SJSA1 (cell line): Measurements from ENCODE around the gene ANXA1. TPM values are rescaled to one million over a fixed set of nuclear protein-coding genes. Genes with fewer than 3 reads are reported as not detected.
"Not testable (repeated sequence)": the region's sequence is repeated elsewhere in the genome, so short reads cannot be mapped to it uniquely, and the experiment has no call there.

Experiments used
- DNase-seq, 2 experiments: peaks; one replicate each; pipeline ENCODE4 v3.0.0-alpha.2; 2015 to 2020; ENCODE audit warnings: low spot score in 2 of 2, low read depth in 1 of 2
- H3K27ac ChIP-seq: fragments of 250-450 bp; sonication (Bioruptor Pico); 2 replicates; pipeline ENCODE4 v1.5.1; 2020; ENCODE audit warnings: mild to moderate bottlenecking, moderate library complexity
- H3K27me3 ChIP-seq: fragments of 250-450 bp; sonication (Bioruptor Pico); replicated peaks from 2 replicates; pipeline ENCODE4 v1.5.1; 2020; ENCODE audit warnings: mild to moderate bottlenecking, moderate library complexity
- H3K36me3 ChIP-seq: fragments of 250-450 bp; sonication (Bioruptor Pico); 2 replicates; pipeline ENCODE4 v1.5.1; 2020; ENCODE audit warnings: mild to moderate bottlenecking
- H3K4me1 ChIP-seq: fragments of 250-450 bp; sonication (Bioruptor Pico); replicated peaks from 2 replicates; pipeline ENCODE4 v1.6.1; 2021; ENCODE audit warnings: mild to moderate bottlenecking
- H3K4me3 ChIP-seq: fragments of 250-450 bp; sonication (Bioruptor Pico); 2 replicates; pipeline ENCODE4 v1.5.1; 2020; ENCODE audit warnings: mild to moderate bottlenecking
- H3K9me3 ChIP-seq: fragments of 250-450 bp; sonication (Bioruptor Pico); replicated peaks from 2 replicates; pipeline ENCODE4 v1.5.1; 2020; ENCODE audit warnings: mild to moderate bottlenecking
- total RNA-seq: library from RNA; depleted of rRNA; stranded (reverse); fragments of >200 nt; shearing (Covaris generic); gene quantifications from 2 replicates; pipeline ENCODE4 v1.2.3, GENCODE V29; 2014

Gene ANXA1
- total RNA-seq, 1 experiment from 2014 or later = 934 TPM

DNA sequence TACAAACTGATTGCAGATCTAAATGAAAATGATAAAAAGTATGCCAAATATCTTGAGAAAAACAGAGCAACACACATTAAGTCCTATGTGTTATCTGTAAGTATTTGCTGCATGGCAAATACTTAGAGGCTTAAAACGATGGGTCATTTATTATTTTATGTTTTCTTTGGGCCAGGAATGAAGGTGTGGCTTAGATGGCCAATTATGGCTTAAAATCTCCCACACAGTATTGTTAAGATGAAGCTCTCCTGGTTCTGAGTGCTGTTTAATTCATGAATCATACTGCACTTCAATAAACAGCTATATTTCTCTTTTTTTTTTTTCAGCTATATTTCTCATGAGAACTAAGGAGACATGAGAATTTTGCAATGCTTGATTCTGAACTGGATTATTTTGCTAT is 39.4 kb downstream of the ANXA1 start:
- H3K36me3 ChIP-seq, H3K4me1 ChIP-seq, H3K9me3 ChIP-seq, DNase-seq, H3K27ac ChIP-seq, H3K4me3 ChIP-seq, H3K27me3 ChIP-seq: not testable (repeated sequence)

DNA sequence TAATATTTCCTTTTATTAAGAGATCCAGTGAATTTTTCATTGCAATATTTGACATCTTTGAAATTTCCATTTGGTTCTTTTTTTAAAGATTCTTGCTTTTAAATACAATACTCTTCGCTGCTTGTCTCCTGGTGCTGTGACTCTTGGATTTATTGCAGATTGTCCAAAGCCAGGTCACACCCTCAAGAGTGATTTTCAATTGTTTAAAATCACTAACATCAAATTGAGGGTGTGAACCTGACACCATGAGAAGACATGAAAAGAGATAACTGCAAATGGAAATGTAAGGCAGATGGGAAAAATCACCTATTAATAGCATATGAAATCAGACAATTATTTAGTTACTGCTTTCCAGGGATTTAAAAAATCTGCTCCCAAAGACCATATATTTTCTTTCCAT is 42.6 kb downstream of the ANXA1 start:
- H3K9me3 ChIP-seq = no peaks in the 10 kb centered on the region
- no peaks in the 10 kb centered on the region for H3K4me1 ChIP-seq
- DNase-seq = no peak
- H3K4me3 ChIP-seq = no peak overlapping the region
- no peaks in the 10 kb centered on the region for H3K27me3 ChIP-seq
- no peaks in the 10 kb centered on the region for H3K36me3 ChIP-seq
- no peak overlapping the region for H3K27ac ChIP-seq

DNA sequence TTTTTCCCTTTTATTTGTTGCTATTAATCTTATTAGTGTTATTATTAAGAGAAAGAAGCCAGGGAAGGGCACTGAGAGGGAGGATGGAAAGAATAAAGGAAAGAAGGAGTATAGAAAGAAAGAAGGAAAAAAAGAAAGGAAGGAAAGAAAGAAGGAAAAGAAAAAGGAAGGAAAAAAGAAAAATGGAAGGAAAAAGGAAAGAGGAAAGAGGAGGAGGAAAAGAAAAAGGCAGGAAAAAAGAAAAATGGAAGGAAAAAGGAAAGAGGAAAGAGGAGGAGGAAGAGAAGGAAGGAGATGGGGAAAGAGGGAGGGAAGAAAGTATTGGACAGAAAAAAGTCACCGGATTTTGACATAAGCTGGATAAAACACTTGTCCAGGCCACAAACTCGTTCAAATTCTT is 47.8 kb downstream of the ANXA1 start:
- Histone ChIP-seq H3K27ac (no peak overlapping the region), H3K9me3 (no peaks in the 10 kb centered on the region)
- no peak for DNase-seq

DNA sequence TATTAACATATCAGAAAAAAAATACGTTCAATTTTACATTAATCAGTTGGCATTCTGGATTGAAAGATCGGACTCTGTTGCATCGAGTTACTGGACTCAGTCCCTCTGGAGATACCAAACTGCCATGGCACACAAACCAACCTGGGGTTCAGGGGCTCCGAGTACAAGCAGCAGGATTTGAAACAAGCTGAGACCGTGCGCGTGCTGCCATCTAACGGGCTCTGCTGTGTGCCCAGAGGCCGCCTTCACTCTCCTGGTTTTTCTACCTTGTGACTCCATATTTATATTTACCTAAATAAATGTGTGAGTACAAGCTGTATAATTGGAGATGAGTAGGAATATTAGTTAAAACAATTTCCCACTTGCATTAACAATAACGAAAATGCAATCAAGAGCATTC is 48.2 kb downstream of the ANXA1 start:
- no peaks in the 10 kb centered on the region; the same call in 1 of the 2 replicates for H3K27me3 ChIP-seq
- no peaks in the 10 kb centered on the region for H3K36me3 ChIP-seq
- no peaks in the 10 kb centered on the region for H3K9me3 ChIP-seq
- no peak for DNase-seq
- no peaks in the 10 kb centered on the region for H3K4me1 ChIP-seq
- no peak overlapping the region for H3K27ac ChIP-seq
- no peak overlapping the region for H3K4me3 ChIP-seq

More for the DNA sequence above, 47.8 kb downstream of the ANXA1 start:
- H3K27me3 ChIP-seq = no peaks in the 10 kb centered on the region; the same call in 1 of the 2 replicates
- no peak overlapping the region for H3K4me3 ChIP-seq
- no peaks in the 10 kb centered on the region for H3K36me3 ChIP-seq
- no peaks in the 10 kb centered on the region for H3K4me1 ChIP-seq

DNA sequence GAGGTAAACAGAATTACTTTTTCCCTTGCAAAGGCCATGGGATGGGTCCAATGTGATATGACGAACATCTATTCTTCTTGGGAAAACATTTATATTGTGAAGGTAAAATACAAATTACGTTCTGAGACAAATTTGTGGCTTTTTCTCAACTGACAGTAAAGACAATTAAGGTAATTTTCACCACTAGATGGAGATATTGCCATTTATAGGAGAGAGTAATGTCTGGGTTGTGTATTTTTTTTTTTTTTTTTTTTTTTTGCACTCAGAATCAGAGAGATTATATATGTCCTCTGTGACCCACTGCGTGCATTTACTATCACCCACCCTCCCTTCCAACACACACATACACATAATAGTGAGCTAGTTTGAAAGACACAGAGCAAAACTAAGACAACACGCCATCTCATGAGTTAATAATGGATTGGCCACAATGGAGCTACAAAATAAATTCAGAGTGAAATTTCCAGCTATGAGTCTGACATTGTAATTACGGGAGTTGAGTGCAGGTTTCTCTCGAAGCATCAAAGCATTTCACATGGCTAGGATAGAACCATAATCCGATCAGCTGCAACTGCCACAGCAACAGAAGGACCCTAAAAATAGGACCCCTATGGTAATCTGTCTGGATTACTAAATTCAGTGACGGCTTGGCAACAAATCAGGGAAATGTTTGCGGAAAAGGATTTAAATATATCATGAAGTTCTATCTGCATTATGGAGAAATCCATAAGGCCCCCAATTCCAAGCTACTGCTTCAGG is 49.2 kb downstream of the ANXA1 start:
- Histone ChIP-seq H3K27ac (no peak overlapping the region), H3K27me3 (no peaks in the 10 kb centered on the region; the same call in 1 of the 2 replicates), H3K36me3 (no peaks in the 10 kb centered on the region), H3K4me1 (no peaks in the 10 kb centered on the region), H3K9me3 (no peaks in the 10 kb centered on the region), H3K4me3 (no peak overlapping the region)
- DNase-seq = peak in 1 of 2 experiments; percentile 27

DNA sequence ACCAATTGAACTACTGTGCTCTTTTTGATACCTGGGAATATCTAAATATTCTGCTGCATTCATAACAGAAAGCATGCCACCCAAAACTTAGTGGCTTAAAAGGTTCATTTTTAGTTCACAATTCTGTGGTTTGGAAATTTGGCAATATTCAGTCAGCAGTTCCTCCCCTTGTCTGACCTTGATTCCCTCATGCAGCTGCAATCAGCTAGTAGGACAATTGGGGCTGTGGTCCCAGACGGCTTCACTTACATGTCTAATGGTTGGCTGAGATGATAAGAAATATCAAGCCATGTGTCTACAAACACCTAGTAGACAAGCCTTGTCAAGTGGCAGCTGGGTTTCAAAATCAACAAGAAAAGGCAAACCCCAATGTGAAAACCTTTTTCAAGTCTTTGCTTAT is 51.3 kb downstream of the ANXA1 start:
- Histone ChIP-seq H3K4me1 (no peaks in the 10 kb centered on the region), H3K9me3 (no peaks in the 10 kb centered on the region), H3K4me3 (no peak overlapping the region), H3K27ac (no peak overlapping the region), H3K36me3 (no peaks in the 10 kb centered on the region), H3K27me3 (no peaks in the 10 kb centered on the region; the same call in 1 of the 2 replicates)
- DNase-seq = no peak

DNA sequence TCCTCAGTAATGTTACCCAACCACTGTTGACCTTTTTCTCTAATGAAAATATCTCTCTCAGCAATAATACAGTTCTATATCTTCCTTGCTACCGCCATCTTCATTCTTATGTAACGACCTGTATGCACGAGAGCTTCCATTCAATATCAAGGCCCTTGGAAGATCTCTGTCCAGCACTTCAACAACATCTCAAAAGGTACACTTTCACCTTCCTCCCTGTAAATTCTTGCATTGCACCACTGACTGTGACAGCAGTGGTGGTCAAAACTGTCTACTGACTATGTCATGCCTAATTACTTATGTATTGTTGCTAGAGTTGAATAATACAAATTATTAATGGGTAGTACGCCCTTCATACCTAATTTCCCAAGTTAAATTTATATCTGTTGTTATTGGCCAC is 53.3 kb downstream of the ANXA1 start:
- DNase-seq = no peak
- Histone ChIP-seq H3K4me1 (no peaks in the 10 kb centered on the region), H3K27me3 (no peaks in the 10 kb centered on the region; the same call in 1 of the 2 replicates), H3K9me3 (no peaks in the 10 kb centered on the region), H3K4me3 (no peak overlapping the region), H3K36me3 (no peaks in the 10 kb centered on the region), H3K27ac (no peak overlapping the region)

DNA sequence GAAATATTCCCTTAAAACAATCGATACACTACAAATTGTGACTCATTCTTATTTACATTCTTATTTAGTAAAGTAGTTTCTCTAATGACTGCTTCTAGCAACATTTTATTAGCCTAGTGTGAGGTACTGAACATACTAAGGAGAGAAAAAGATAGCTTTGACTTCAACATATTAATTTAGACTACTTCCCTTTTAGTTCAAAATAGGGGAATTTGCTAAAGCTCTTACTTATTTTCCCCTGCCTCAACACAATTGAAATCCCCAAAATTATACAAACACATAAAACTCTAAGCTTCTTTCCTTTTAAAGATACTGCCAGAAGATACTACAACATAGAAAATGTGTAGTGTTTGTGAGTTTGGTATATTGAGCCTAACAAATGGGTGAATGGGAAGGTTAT is 55.2 kb downstream of the ANXA1 start:
- Histone ChIP-seq H3K4me3 (no peak overlapping the region), H3K9me3 (no peaks in the 10 kb centered on the region), H3K4me1 (no peaks in the 10 kb centered on the region), H3K27ac (no peak overlapping the region), H3K36me3 (no peaks in the 10 kb centered on the region), H3K27me3 (no peaks in the 10 kb centered on the region; the same call in 1 of the 2 replicates)
- DNase-seq = no peak

DNA sequence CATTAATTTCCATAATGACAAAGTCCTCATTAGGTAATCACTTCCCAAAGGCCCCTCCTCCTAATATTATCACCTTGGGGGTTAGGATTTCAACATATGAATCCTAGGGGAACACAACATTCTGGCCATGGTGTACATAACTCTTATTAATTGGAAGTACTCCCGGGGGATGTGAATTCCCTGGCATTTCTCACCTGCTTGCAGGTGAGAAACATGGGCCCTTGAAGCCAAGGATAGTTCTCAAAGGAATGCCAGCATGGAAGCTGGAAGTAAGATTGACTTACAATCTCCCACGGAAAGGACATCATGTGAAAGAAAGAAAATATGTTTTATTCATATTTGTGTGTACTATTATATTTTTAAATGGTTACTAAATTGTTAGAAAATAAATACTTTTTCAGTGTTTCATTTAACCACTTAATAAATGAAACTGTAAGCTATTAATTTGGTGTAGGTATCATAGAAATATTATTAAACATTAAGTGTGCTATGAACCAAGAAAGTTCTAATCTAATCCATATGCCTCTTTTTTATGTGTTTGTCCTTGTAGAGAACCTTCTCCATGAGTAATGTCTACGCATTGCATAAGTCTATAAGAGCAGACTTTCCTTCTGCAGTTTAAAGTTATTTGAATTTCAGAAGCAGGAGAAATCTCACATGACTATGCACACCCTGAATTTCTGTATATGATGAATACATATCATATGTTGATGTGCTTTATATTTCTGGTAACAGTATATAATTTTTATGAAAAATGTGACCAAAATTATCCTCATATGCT is 59.4 kb downstream of the ANXA1 start:
- DNase-seq = no peak
- Histone ChIP-seq H3K4me1 (no peaks in the 10 kb centered on the region), H3K27ac (no peak overlapping the region), H3K4me3 (no peak overlapping the region), H3K36me3 (no peaks in the 10 kb centered on the region), H3K27me3 (0 out of 2 replicates have a peak, but pooled peaks cover 5% of the 10 kb centered on the region), H3K9me3 (no peaks in the 10 kb centered on the region)

DNA sequence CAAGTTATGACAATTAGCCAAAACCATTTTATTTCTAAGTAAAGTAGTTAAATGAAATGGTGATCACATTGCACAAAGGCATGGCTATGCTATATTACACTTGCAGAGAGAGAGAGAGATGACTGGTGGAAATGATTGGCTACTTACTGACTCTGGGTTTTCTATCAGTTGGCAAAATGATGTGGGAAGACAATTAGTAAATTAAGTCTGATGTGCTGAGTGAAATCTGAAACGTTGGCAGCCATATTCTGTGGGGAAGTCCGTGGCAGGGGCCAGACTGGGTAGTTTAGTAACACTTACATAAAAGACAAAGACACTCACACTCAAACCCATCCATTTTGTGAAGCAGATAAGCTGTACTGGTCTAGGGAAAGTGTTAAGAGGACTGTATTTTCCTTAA is 61.6 kb downstream of the ANXA1 start:
- H3K36me3 ChIP-seq = no peaks in the 10 kb centered on the region
- H3K4me3 ChIP-seq = no peak overlapping the region
- H3K27me3 ChIP-seq = 0 out of 2 replicates have a peak, but pooled peaks cover 7% of the 10 kb centered on the region
- no peak overlapping the region for H3K27ac ChIP-seq
- H3K9me3 ChIP-seq = no peaks in the 10 kb centered on the region
- no peak for DNase-seq
- H3K4me1 ChIP-seq = no peaks in the 10 kb centered on the region

DNA sequence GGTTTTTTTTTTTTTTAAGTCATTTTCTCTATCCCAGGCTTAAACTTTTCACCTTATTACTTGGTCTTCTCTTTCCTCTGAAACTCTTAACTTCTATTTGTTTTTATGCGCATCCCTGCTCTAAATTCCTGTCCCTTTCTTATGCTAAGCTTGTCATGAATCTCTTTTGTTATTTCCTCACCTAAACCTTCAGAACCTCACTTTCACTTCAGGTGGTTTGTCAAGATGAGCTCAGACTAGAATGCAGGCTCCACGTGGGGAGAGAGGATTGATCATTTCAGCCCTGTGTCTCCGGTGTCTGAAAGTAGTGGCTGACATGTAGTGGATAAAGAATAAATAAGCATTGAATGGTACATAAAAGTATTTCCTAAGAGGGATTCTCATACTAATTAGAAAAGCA is 63.6 kb downstream of the ANXA1 start:
- Histone ChIP-seq H3K27me3 (0 out of 2 replicates have a peak, but pooled peaks cover 7% of the 10 kb centered on the region), H3K27ac (no peak overlapping the region), H3K9me3 (0 out of 2 replicates have a peak, but pooled peaks cover 2% of the 10 kb centered on the region), H3K4me3 (no peak overlapping the region), H3K36me3 (no peaks in the 10 kb centered on the region), H3K4me1 (no peaks in the 10 kb centered on the region)
- no peak for DNase-seq

DNA sequence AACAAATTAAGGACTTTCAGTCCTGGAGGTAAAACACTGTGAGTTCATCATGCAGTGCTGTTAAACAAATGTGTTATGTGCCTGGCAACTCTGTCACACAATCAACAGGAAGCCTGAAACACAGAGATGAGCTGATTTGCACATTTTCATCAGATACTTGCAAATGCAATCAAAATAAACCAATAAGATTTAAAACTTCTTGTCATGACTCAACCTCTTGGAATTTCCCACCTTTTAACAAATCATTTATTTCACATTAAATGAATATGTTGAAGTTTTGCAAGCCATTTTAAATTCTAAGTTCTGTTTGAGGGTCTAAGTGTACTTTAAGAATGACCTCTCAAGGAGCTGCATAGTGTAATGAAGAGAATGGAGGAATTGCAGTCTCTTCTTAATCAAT is 64.4 kb downstream of the ANXA1 start:
- H3K27me3 ChIP-seq = 0 out of 2 replicates have a peak, but pooled peaks cover 7% of the 10 kb centered on the region
- no peaks in the 10 kb centered on the region for H3K36me3 ChIP-seq
- no peak overlapping the region for H3K27ac ChIP-seq
- no peak for DNase-seq
- no peak overlapping the region for H3K4me3 ChIP-seq
- H3K9me3 ChIP-seq = 0 out of 2 replicates have a peak, but pooled peaks cover 2% of the 10 kb centered on the region
- no peaks in the 10 kb centered on the region for H3K4me1 ChIP-seq
